ENCODE results near the gene PARVG. TPM values are rescaled to one million over a fixed set of nuclear protein-coding genes. Genes with fewer than 3 reads are reported as not detected.

PARVG gene
- total and polyA plus RNA-seq, 9 of the 15 experiments (the other 6 are each of a cell fraction or from before 2014, with no cell fraction given): 0.35 TPM; not detected in 8

DNA sequence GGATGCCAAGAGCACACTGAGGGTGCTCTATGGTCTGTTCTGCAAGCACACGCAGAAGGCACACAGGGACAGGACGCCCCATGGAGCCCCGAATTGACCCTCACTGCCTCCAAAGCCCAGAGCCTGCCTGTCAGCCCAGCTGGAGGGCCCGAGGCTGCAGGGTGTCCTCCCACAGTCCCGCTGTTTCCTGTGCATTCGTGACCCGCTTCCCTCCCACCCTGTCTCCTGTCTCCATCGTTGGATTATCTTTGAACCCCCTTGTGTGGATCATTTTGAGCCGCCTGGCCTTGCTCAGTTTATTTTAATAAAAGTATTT, 25.6 kb downstream of the PARVG start:
- Histone ChIP-seq H2AFZ (ENCODE audit: low read depth, low read length) (no peak overlapping the region), H3K9me3 (replicated peaks; ENCODE audit: control insufficient read depth, insufficient read depth, low read depth, low read length) (no peaks in the 10 kb centered on the region), H3K9me1 (ENCODE audit: control insufficient read depth, insufficient read depth, low read length) (no peaks in the 10 kb centered on the region), H3K27ac (ENCODE audit: extremely low read depth, low read depth, low read length) (no peak overlapping the region), H3K4me2 (ENCODE audit: insufficient read depth, low read length) (no peak overlapping the region), H4K20me1 (replicated peaks; ENCODE audit: control insufficient read depth, insufficient read depth, low read length) (no peaks in the 10 kb centered on the region), H3K4me1 (replicated peaks in 1 of 2; ENCODE audit: control insufficient read depth in 2 of 2, insufficient read depth in 2 of 2, low read length in 2 of 2) (no peaks in the 10 kb centered on the region; a peak in 1 of 5 replicates), H3K36me3 (ENCODE audit: control insufficient read depth, insufficient read depth, low read length) (no peaks in the 10 kb centered on the region), H3K9ac (ENCODE audit: insufficient read depth in 1 of 2, low read depth in 2 of 2, low read length in 2 of 2) (no peak overlapping the region), H3K27me3 (ENCODE audit: control insufficient read depth in 2 of 2, insufficient read depth in 2 of 2, low read length in 2 of 2) (peaks cover 3 to 29% of the 10 kb centered on the region in 2 experiments; a peak in 3 of 5 replicates), H3K79me2 (ENCODE audit: control insufficient read depth, insufficient read depth, low read length) (no peaks in the 10 kb centered on the region), H3K4me3 (no peak overlapping the region)
- ATAC-seq (no peak), DNase-seq (ENCODE audit: extremely low read depth in 1 of 4, low spot score in 3 of 4) (no peak), FAIRE-seq (no peak)
- CTCF ChIA-PET (ENCODE audit: low intra/inter-chr PET ratio): no interaction called here
- in situ Hi-C loops (cut with MboI) (no loop called here), intact Hi-C loops (cut with micrococcal nuclease) (no loop called here)
- BruUV-seq (replicated peaks): no TSS peak
- WGBS (ENCODE audit: insufficient coverage, low coverage, missing lambda C conversion rate): 0% methylated on average over 8 of the region's 9 CpGs
- POLR2A ChIA-PET: no interaction called here
- TF ChIP-seq EZH2 (IDR thresholded peaks at IDR 0.05; ENCODE audit: borderline replicate concordance, low read depth, low read length): no peak
- TF ChIP-seq CLOCK (CRISPR knock-in tag; IDR thresholded peaks at IDR 0.05; ENCODE audit: borderline replicate concordance): no peak
- no peak for TF ChIP-seq AFF4 (CRISPR knock-in tag; IDR thresholded peaks at IDR 0.05)
- no peak for TF ChIP-seq KDM4B (IDR thresholded peaks at IDR 0.05; ENCODE audit: borderline replicate concordance in 2 of 2, low read depth in 1 of 2)
- no peak for TF ChIP-seq NUFIP1 (IDR thresholded peaks at IDR 0.05; ENCODE audit: partially characterized antibody)
- no peak for TF ChIP-seq CTCF (IDR thresholded peaks at IDR 0.05 in 2 of 3, conservative IDR thresholded peaks at IDR 0.05 in 1 of 3; ENCODE audit: insufficient read depth in 2 of 3, low read depth in 1 of 3, low read length in 3 of 3)
- TF ChIP-seq U2AF1 (optimal IDR thresholded peaks at IDR 0.05; ENCODE audit: low read depth, low read length): no peak
- TF ChIP-seq RBM22 (IDR thresholded peaks at IDR 0.05; ENCODE audit: low read depth, low read length, poor library complexity, severe bottlenecking): no peak
- TF ChIP-seq ZKSCAN8 (CRISPR knock-in tag; IDR thresholded peaks at IDR 0.05): no peak
- no peak for TF ChIP-seq RAD21 (CRISPR knock-in tag; conservative IDR thresholded peaks at IDR 0.05 in 1 of 2, IDR thresholded peaks at IDR 0.05 in 1 of 2)

Measured in K562 (cell line).